ENCODE measurements around the gene KYAT1.

KYAT1 gene

DNA sequence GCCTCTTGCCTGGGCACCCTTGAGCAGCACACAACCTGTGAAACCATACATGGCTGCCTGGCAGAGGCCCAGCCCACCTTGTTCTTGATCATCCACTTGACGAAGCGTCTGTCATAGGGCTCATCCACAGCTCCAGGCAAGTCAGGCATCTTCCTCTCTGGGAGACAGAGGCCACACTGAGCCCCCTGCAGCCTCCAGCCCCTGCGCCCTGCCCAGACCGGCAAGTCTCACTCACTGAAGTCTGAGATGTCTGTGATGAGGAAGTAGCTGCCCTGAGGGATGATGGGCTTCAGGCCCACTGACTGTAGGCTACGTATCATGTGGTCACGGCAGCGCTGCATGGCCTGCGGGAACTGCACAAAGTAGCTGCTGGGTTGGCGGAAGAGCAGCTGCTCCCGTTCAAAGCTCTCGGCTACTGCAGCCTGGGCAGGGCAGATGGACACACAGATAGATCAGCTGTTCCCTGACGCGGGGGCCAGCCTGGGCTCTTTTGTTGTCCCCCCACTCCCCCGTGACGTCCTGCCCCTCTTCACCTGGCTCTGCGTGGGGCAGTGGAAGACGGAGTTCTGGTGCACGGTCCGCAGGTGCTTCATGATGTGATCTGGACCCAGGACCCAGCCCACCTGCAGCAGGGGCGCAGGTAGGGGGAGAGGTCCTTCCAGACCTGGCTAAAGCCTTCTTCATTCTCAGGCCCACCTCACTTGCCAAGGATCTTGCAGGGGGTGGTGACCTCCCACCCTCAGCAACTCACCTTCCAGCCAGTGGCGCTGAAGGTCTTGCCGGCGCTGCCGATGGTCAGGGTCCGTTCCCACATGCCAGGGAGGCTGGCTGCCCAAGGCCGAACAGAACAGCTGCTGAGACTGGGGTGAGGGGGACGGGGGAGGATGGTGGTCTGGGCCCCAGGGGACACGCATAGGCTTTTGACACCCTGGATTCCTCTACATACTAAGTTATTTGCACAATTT is 46.2 kb downstream of the KYAT1 start:
- no peak for DNase-seq

GRCh38 chr9:128833696-128834095 is 48.1 kb downstream of the KYAT1 start:
- no peak for DNase-seq

DNA sequence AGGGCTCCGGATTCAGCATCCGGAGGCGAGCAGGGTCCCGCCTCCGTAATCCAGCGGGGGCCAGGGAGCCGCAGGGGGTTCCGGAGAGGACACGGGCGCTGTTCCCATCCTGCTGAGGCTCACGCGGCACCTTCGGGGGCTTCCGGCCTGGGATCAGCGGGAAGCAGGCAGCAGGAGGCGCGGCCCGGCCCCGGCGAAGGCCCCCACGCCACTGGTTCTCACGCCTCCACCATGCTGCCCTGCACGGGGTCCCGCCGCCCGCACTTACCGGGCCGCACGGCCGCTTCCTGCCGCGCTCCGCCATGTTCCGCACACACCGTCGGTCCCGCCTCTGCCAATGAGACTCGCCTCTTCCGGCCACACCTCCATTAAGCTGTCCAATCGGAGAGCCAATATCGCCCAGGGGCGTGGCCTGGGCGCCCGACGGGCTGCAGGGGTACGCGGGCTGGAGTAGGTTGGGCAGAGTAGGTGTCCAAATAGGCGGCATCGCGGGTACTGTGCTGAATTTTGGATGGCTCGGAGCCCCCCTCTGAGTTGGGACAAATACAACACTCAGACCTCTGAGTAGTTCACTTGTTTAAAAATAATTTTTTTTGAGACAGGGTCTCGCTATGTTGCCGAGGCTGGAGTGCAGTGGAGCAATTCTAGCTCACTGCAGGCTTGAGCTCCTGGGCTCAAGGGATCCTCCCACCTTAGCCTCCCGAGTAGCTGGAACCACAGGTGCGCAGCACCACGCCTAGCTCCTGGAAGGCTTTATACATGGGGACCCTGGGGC is 52.1 kb downstream of the KYAT1 start, which contains the start of gene SPOUT1:
Gene SPOUT1, minus strand, starts transcription at position 318 of the 775 bp plus-strand sequence. Its CDS starts 14 bp downstream, at position 304.
- peak; percentile 70 to 88 (median 78) for DNase-seq

DNA sequence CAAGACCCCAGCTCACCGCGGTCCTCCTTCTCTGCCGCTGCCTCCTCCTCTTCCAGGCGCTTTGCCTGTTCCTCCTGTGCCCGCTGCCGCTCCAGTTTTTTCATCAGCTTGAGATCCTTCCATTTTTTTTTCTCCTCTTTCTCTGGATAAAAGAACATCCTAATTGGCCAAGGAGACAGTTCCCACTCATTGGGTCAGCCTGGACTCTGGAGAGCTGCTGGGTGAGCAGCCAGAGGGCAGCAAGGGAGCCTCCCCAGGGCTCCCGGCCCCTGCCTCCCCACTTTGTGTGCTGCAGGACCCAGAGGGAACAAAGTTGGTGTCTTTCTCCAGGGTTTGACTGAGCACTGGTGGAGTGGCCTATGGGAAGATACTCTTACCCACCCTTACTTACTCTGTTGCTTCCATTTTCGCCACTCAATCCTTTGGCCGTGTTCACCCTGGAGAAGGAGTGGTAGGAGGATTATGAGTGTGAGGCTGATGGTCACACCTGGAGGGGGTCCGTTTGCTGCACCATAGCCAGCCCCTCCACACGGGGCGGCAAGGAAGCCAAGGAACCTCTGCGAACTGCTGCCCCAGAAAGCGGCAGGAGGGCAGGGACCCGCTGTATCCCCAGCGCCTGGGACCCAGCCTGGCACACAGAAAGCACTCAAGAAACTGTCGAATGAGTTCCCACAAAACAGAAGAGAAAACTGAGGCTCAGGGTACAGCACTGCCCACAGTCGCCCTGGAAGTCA is 52.9 kb downstream of the KYAT1 start:
- DNase-seq = no peak

GRCh38 chr9:128828267-128828666 is 53.5 kb downstream of the KYAT1 start:
- no peak for DNase-seq

DNA sequence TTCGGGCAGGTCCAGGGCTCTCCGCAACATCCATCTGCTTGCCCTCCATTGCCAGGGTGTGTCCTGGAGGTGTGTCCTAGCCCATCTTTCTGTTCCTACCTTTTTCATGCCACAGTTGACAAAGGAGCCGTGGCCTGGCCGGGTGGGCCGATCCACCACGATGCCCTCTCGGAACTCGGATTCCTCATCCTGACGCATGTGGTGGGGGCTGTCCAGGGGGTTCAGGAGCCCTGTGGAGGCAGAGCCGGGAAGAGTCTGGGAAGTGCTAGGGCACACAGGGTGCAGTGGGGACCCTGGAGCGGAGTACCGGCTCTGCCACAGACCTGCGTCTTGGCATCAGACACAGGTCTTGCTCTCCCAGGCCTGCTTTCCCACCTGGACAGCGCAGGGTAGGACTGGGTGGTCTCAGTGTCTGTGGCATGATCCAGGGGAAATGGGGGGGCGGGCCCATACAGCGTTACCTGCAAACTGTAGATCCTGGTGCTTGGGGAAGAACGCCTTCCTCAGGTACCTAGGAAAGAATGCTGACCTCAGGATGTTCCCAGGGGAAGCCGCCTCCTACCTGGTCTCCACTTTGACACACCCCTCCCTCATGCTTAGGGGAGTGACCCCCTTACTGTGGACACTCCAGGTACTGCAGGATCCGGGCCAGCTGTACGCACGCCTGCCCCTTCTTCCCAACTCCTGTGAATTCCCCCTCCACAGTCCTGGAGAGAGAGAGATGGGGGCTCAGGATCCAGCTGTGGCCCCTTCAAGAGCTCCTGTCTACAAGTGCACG is 55.6 kb downstream of the KYAT1 start:
- DNase-seq = no peak

GRCh38 chr9:128824911-128825310 is 56.8 kb downstream of the KYAT1 start:
- DNase-seq = no peak

- no peak for DNase-seq
These were observed 57.8 kb downstream of the KYAT1 start for GRCh38 chr9:128823903-128824406.

GRCh38 chr9:128823362-128823902 is 58.3 kb downstream of the KYAT1 start:
- no peak for DNase-seq

GRCh38 chr9:128822407-128823042 is 59.2 kb downstream of the KYAT1 start:
- DNase-seq = no peak

DNA sequence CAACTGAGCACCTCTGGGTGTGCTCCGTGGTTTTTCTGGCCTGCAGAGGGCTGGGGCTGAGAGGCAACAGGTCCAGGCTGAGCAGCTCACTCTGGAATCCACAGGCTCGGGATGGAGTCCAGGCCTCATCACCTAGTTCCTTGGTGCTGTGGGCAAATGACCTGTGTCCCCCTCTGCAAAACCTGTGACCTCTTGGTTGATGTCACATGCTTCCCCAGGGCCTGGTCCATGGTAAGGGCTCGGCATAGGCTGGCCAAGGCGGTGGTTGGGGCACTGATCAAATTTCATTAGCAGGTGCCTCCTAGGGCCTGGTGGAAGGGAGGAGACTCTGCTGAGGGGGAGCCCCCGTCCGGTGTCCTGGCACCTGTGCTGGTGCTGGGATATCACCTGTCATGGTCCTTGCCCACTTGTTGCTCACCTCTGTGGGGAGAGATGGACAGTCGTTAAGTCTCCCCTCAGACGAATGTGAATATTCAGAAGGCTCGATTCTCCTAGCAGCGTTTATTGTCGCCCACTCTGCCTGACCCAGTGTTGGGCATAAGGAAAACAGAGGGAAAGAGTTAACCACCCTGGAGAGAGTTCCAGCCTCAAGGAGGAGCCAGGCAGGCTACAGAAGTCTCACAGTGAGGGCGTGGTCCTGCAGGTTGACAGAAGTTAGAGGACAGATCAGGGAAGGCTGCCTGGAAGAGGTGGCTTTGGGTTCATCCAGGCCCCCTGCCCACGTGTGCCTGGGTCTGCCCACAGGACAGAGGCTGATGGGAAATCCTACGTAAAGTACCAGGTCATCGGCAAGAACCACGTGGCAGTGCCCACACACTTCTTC is 60.0 kb downstream of the KYAT1 start:
- DNase-seq = no peak

GRCh38 chr9:128820665-128821583 is 60.8 kb downstream of the KYAT1 start:
- no peak for DNase-seq

DNA sequence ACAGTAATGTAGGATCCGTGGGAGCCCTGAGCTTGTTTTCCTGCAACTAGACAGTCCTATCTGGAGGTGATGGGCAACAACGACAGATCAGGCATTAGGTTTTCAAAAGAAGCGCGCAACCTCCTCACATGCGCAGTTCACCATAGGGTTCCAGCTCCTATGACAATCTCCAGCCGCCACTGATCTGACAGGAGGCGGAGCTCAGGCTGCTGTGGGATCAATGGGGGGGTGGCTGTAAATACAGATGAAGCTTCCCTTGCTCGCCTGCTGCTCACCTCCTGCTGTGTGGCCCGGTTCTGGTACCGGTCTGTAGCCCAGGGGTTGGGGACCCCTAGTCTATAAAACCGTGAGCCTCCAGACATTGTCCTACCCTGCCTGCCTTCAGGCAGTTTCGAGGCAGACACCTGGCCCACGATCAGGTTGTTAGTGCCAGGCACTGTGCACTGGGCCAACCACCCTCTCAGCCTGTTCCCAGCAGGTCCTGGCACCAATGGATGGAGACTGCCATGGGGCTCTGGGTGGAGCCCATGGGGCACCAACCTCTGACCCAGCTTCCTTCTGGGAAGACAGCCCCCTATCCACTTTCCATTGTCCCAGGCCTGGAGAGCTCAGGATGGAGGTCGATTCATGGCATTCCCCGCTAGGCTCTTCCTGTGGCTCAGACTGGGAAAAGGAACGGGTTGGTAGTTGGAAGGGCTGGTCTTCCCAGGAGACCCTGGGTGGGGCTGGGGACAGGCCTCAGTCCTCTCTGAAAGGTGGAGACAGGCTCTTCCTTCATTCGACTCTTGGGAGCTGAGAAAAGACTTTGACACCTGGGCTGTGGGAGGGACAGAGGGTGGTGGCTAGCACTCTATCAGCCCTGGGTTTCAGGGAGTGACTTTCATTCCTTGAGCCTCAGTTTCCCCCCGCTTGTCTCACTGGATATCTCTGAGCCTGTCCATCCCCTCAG is 61.8 kb downstream of the KYAT1 start:
- no peak for DNase-seq

DNA sequence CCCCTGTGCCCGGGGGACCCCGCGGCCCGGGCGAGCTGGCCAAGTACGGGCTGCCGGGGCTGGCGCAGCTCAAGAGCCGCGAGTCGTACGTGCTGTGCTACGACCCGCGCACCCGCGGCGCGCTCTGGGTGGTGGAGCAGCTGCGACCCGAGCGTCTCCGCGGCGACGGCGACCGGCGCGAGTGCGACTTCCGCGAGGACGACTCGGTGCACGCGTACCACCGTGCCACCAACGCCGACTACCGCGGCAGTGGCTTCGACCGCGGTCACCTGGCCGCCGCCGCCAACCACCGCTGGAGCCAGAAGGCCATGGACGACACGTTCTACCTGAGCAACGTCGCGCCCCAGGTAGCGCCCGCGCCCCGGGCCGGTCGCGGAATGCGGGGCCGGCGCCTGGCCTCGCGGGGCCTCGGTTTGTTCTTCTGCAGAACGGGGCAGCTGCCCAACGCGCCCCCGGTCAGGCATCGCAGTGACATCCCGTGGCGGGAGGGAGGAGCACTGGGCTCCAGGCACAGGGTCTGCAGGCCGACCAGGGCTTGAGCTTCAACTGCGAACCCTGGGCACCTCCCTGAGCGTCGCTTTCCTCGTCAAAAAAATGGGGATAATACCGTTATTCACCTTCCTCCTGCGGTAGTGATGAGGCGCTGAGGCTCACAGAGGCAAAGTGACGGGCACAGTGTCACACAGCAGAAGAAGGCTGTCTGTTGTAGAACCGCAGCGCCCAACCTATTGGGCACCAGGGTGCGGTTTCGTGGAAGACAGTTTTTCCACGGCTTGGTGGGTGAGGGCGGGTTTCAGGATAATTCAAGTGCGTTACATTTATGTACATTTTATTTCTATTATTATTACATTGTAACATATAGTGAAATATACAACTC is 62.7 kb downstream of the KYAT1 start:
- peak in 2 of 4 experiments; percentile 27 to 51 for DNase-seq

GRCh38 chr9:128818099-128818838 is 63.5 kb downstream of the KYAT1 start, which contains the start of gene ENDOG:
ENDOG (plus strand) TSS chr9:128818500; CDS start chr9:128818685, 185 bp downstream.
- DNase-seq = peak; percentile 93 to 97 (median 94)

DNA sequence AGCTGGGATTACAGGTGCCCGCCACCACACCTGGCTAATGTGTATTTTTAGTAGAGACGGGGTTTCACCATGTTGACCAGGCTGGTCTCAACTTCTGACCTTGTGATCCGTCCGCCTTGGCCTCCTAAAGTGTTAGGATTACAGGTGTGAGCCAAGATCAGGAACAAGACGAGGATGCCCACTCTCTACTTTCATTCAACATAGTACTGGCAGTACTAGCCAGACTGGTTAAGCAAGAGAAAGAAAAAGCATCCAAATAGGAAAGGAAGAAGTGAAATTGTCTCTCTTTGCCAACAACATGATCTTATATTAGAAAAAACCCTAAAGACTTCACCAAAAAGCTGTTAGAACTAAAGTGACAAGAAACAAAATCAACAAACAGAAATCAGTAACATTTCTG is 70.9 kb downstream of the KYAT1 start:
- DNase-seq = no peak

Measured in activated naive CD4-positive, alpha-beta T cell (primary cell).